Measurements from ENCODE around the gene P2RY14. TPM values are rescaled to one million over a fixed set of nuclear protein-coding genes. Genes with fewer than 3 reads are reported as not detected.
A peak's percentile ranks its signal among the peaks of the same experiment; 100 is the strongest.

Gene P2RY14
- total and polyA plus RNA-seq, 2 of the 13 experiments (the other 11 are each of a cell fraction or from before 2014, with no cell fraction given), result not detected

GRCh38 chr3:151283387-151283786, 5.0 kb upstream of the P2RY14 start (continued):
- no peak for TF ChIP-seq CREBL2 (CRISPR knock-in tag; IDR thresholded peaks at IDR 0.05; ENCODE audit: borderline replicate concordance)
- no peak for TF ChIP-seq JUND (CRISPR knock-in tag; IDR thresholded peaks at IDR 0.05)
- TF ChIP-seq, protein P1, sequence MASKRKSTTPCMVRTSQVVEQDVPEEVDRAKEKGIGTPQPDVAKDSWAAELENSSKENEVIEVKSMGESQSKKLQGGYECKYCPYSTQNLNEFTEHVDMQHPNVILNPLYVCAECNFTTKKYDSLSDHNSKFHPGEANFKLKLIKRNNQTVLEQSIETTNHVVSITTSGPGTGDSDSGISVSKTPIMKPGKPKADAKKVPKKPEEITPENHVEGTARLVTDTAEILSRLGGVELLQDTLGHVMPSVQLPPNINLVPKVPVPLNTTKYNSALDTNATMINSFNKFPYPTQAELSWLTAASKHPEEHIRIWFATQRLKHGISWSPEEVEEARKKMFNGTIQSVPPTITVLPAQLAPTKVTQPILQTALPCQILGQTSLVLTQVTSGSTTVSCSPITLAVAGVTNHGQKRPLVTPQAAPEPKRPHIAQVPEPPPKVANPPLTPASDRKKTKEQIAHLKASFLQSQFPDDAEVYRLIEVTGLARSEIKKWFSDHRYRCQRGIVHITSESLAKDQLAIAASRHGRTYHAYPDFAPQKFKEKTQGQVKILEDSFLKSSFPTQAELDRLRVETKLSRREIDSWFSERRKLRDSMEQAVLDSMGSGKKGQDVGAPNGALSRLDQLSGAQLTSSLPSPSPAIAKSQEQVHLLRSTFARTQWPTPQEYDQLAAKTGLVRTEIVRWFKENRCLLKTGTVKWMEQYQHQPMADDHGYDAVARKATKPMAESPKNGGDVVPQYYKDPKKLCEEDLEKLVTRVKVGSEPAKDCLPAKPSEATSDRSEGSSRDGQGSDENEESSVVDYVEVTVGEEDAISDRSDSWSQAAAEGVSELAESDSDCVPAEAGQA (IDR thresholded peaks at IDR 0.05; ENCODE audit: low read depth), result no peak
- TF ChIP-seq, protein P1 (CRISPR knock-in tag; IDR thresholded peaks at IDR 0.05; ENCODE audit: borderline replicate concordance), result no peak
- no peak for TF ChIP-seq ZNF784 (CRISPR knock-in tag; IDR thresholded peaks at IDR 0.05; ENCODE audit: borderline replicate concordance)

DNA sequence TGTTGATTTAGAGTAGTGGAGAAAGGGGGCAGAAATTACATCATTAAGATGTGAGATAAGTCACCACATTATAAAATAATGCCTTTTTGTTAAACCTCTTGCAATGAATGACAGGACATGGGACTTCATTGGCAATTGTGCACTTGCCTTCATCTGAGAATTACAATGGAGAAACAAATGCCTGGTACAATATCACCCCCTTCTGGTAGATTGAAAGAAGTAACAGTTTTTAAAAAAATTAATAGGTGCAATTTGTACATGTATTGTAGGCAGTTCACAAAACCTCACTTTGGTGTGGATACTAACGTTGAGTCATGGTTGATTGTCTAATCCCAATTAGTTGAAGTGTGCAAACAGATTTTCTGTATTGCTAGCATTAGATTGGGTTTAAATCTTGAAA, 4.6 kb upstream of the P2RY14 start:
- in situ Hi-C loops (cut with HindIII; ENCODE audit: extremely low pct_ligation_motif_present, low pct_unique_long_range_greater_than_20kb) (loop anchor here (5.0 kb wide), 2 partner anchors 56 to 116 kb away; no protein-coding TSS in a partner anchor), intact Hi-C loops (cut with micrococcal nuclease; ENCODE audit: unreplicated experiment) (loop anchor here (1.0 to 5.0 kb wide), 3 partner anchors 56 to 216 kb away; no protein-coding TSS in a partner anchor)
- H3K4me2 ChIP-seq (ENCODE audit: low read depth, low read length), result no peak overlapping the region
- WGBS (ENCODE audit: low lambda C conversion rate), result 4% methylated on average over 1 of the region's 1 CpG
- ATAC-seq, result peak; percentile 74
- peaks cover 23% of the 10 kb centered on the region for H3K4me1 ChIP-seq (ENCODE audit: insufficient read depth, low read length)
- H3K9me3 ChIP-seq (ENCODE audit: low read length), result no peaks in the 10 kb centered on the region
- no peaks in the 10 kb centered on the region for H3K79me2 ChIP-seq (ENCODE audit: insufficient read depth, low read length)
- H3K27ac ChIP-seq (ENCODE audit: extremely low read length, insufficient read depth, low read length), result no peak overlapping the region
- FAIRE-seq, result peak; percentile 67
- BruUV-seq (replicated peaks), result no TSS peak
- DNase-seq (ENCODE audit: low spot score), result peak; percentile 60
- no peaks in the 10 kb centered on the region for H4K20me1 ChIP-seq (ENCODE audit: insufficient read depth, low read length)
- no peaks in the 10 kb centered on the region for H3K27me3 ChIP-seq (ENCODE audit: control insufficient read depth in 1 of 2, insufficient read depth in 2 of 2, low read length in 2 of 2)
- ChIA-PET CTCF (ENCODE audit: low intra/inter-chr PET ratio, low total read pairs) (interaction anchor here (1.7 to 6.6 kb wide), 3 partner anchors 55 to 126 kb away, joined by 13 to 130 read pairs (median 18); no protein-coding TSS in a partner anchor), POLR2A (no interaction called here)
- no peak overlapping the region for H2AFZ ChIP-seq (ENCODE audit: low read length)
- H3K36me3 ChIP-seq (replicated peaks in 1 of 2; ENCODE audit: control insufficient read depth in 1 of 2, insufficient read depth in 2 of 2, low read length in 2 of 2), result no peaks in the 10 kb centered on the region
- no peak overlapping the region for H3K9ac ChIP-seq (ENCODE audit: insufficient read depth, low read depth, low read length)
- H3K4me3 ChIP-seq (replicated peaks in 1 of 3; ENCODE audit: insufficient read depth in 1 of 3, low read depth in 2 of 3, low read length in 3 of 3), result no peak overlapping the region
- TF ChIP-seq HBP1 (CRISPR knock-in tag; IDR thresholded peaks at IDR 0.05; ENCODE audit: low read depth), result no peak
- TF ChIP-seq TFDP2 (CRISPR knock-in tag; IDR thresholded peaks at IDR 0.05), result no peak
- peak; percentile 92 for TF ChIP-seq SMC3 (IDR thresholded peaks at IDR 0.05; ENCODE audit: low read length)
- 0 out of 2 replicates have a peak, but pooled peaks have one; percentile 28 for TF ChIP-seq ARID3A (IDR thresholded peaks at IDR 0.05; ENCODE audit: low read depth, low read length)
- TF ChIP-seq ZC3H13 (CRISPR knock-in tag; IDR thresholded peaks at IDR 0.05), result no peak
- TF ChIP-seq HNRNPUL1 (IDR thresholded peaks at IDR 0.05; ENCODE audit: low read depth, low read length), result no peak

All from HepG2 (cell line).